Activated T-helper 1 cell treated with anti-CD3 and anti-CD28 coated beads, Interleukin-2, amount 50 U/mL, for 16 hours (primary cell): ENCODE data around the gene NLRP14.

Experiments
- DNase-seq, 2 donors: peaks; one replicate each; pipeline ENCODE4 v3.0.0-alpha.2; 2020; ENCODE audit warnings: low read depth in 1 of 2, low spot score in 1 of 2

The NLRP14 gene, protein sequence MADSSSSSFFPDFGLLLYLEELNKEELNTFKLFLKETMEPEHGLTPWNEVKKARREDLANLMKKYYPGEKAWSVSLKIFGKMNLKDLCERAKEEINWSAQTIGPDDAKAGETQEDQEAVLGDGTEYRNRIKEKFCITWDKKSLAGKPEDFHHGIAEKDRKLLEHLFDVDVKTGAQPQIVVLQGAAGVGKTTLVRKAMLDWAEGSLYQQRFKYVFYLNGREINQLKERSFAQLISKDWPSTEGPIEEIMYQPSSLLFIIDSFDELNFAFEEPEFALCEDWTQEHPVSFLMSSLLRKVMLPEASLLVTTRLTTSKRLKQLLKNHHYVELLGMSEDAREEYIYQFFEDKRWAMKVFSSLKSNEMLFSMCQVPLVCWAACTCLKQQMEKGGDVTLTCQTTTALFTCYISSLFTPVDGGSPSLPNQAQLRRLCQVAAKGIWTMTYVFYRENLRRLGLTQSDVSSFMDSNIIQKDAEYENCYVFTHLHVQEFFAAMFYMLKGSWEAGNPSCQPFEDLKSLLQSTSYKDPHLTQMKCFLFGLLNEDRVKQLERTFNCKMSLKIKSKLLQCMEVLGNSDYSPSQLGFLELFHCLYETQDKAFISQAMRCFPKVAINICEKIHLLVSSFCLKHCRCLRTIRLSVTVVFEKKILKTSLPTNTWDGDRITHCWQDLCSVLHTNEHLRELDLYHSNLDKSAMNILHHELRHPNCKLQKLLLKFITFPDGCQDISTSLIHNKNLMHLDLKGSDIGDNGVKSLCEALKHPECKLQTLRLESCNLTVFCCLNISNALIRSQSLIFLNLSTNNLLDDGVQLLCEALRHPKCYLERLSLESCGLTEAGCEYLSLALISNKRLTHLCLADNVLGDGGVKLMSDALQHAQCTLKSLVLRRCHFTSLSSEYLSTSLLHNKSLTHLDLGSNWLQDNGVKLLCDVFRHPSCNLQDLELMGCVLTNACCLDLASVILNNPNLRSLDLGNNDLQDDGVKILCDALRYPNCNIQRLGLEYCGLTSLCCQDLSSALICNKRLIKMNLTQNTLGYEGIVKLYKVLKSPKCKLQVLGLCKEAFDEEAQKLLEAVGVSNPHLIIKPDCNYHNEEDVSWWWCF

DNA sequence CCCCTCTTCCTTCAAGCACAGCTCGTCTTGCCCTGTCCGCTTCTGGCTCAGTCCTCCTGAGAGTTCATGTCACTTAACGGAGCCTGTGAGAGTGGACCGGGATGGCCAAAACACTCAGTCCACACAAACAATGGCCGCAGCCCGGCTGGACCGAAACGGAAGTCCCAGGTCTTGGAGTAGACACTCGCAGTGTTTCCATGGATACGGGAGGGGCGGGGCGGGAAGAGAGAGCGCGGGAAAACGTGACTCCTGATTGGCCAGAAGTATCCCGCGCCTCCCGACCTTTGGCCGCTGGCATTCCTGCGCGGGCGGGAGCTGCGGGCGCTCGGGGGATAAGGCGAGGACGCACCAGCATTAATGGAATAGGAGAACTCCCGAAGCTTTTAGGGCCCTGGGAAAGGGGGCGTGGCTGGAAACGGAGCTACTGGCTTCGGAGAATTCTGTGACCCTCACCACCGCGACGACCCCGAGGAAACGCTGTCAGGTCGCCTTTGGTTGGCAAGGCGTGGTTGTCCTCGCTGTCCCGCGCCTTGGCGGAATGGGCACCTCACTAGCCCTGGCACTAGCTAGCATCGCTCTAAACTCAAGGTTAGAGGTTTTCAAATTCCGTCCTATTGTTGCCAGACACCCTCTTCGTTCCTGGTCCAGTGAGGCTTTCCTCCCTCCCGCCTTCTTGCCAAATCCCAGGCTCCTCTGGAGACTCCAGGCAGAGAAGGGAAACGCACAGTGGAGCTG, at the start of gene NLRP14, which contains the start of gene ZNF214:
TSS of gene NLRP14 (plus strand) at position 297 of the 735 bp plus-strand sequence. CDS start 18,108 bp downstream, outside the sequence.
TSS of gene ZNF214 (minus strand) at position 164 of the 735 bp plus-strand sequence. CDS start 17,511 bp downstream, outside the sequence.
- no peak for DNase-seq

DNA sequence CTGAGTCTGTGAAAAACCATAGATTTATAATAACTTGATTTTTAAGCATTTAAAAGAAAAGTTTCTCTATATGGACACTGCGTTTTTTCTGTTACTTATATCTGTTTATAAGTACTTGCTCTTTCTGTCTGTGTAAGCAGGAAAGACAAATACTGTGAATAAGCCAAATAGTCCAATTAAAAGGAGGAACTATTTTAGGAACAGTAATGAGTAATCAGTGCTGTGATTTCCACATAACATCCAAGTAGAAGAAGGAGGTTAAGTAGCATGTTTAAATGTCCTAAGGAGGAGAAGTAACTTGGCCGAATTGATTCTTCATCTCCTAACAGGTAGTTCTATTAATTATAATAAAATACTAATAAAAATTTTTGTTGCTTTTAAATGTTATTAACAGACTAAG, 40.9 kb upstream of the NLRP14 start:
- DNase-seq, result no peak

DNA sequence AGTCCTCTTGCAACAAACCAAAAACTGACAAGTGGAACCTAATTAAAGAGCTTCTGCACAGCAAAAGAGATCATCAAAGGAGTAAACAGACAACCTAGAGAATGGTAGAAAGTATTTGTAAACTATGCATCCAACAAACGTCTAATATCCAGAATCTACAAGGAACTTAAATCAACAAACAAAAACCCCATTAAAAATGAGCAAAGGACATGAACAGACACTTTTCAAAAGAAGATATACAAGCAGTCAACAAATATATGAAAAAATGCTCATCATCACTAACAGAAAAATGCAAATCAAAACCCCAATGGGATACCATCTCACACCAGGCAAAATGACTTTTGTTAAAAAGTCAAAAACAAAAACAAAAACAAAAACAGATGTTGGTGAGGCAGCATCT, 33.8 kb upstream of the NLRP14 start:
- no peak for DNase-seq

DNA sequence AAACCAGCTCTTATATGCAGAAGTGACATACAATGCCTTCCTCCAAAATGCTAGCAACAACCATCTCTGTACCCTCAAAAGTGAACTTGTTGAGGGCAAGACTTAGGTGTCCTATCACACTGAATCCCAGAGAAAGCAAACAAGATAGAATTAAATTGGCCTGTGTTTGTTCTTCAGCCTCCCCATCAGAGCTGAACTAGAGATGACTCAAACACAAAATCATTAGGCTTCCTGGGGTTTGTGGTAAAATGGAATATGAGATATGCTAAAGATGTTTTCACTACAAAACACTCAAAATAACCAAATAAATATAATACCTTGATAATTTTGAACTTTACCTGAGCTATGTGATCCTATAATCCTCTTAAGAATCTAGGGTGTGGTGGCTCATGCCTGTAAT, 31.8 kb upstream of the NLRP14 start:
- no peak for DNase-seq

DNA sequence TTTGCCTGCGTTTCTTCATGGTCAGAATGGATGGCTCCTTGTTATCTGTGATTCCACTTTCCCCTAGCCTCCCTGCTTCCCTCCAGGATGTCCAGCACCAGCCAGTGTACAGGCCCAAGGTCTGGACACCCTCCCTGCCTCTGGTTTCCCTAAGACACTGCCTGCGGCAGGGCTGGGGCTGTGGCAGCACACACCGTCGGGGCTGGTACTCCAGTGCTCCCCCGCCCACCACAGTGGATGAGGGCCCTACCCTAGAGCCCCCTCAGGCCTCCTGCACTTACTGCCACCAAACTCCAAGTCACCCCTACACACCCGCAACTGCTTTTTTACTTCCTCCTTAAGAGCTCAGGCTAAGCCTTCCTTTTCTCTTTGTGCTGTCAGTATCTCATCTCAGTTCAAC, 29.1 kb upstream of the NLRP14 start:
- no peak for DNase-seq

DNA sequence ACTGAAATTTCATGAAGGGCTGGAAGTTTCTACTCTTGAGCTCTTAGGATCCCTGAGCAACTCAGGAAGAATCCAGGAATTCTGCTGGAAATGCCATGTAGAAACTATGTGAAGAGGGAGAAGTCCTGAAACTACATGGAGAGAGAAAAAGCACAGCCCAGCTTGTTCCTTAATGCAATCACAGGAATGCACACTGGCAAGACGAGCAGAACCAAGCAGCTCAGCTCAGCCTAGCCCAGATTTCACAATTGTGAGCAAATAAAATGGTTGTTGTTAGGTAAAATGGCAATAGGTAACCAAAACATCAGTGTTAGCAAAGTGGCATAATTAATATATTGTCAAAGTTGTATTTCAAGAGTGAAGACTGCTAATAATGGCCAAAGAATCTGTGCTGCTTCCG, 28.3 kb upstream of the NLRP14 start:
- no peak for DNase-seq

DNA sequence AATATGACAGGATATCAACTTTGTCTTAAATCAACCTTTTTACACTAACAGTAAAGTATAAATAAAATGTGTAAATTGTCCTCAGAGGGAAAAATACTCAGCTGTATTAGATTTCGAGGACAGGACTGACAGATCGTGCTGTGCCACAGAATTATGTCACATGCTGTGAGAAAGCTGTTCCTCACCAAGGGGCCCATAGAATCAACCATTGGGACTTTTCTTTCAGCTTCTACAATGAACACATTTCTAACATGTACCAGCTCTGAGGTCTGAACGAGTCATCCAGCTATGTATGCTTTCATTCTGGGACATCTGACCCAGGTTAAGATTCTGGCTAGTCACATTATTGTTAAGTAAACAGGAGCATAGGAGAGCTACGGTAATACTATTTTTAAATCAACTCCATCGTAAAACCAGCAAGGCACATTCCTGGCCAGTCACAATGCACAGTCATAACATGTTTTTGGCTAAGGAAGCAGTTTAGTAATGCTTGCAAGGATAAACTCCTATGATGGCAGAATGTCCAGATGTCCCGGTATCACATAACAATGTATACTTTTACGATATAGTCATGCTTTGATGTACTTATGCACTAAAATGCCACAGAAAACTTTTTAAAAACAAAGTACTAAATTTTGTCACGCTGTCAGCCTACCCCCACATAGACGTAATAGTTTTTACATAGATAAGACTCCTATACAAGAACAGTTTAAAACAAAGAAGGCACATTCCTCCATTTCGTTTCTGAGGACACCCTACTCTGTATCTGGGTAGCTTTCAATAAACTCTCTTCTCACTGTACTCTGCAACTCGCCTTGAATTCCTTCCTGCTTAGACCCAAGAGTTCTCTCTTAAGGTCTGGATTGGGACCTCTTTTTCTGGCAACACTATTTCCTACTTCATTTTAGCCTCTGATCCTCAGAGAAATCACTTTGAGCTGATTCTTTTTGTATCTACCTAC, 27.5 kb upstream of the NLRP14 start:
- DNase-seq, result no peak

DNA sequence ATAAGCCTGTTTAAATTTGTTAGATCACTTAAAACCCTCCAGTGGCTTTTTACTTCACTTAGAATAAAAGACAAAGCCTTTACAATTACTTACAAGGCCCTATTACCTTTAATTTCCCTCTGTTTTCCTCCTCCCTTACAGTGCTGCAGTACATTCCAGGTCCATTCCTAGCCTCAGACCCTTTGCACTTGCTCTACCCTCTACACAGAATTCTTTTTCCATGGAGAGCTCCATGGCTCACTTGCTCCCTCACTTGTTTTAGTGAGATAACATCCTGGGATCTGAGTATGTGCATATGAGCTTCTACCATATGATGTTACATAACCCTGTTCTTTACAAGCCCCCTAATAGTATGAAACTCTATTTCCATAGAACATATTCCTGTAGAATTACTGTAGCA, 24.6 kb upstream of the NLRP14 start:
- DNase-seq, result no peak

DNA sequence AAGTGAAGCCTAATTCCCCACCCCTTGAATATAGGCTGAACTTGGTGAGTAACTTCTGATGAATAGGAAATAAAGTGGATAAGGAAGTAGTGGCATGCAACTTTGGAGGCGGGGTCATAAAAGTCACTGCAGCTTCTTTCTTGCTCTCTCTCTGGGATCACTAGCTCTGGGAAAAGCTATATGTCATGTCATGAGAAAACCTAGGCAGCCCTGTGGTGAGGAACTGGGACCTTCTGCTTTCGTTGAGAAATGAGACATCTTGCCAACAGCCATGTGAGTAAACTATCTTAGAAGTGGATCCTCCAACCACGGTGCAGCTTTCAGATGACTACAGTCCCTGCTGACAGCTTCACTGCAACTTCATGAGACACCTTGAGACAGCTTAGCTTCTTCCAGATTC, 15.8 kb upstream of the NLRP14 start:
- DNase-seq, result no peak

DNA sequence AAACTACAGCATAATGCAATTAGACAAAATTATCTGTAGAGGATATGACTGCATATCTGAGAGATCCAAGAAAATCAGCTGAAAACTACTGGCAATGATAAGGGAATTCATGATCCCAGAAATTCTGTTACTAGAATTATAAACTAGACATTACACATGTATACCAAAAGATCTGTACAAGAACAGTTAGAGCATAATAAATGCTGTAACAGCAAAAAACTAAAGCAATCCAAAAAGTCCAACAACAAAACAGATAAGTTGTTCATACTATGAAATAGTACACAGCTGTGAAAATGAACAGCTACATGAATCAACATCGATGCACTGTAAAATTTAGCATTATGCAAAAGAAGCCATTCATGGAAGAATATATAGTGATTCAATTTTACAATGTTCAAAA, 6.2 kb upstream of the NLRP14 start:
- DNase-seq, result no peak

DNA sequence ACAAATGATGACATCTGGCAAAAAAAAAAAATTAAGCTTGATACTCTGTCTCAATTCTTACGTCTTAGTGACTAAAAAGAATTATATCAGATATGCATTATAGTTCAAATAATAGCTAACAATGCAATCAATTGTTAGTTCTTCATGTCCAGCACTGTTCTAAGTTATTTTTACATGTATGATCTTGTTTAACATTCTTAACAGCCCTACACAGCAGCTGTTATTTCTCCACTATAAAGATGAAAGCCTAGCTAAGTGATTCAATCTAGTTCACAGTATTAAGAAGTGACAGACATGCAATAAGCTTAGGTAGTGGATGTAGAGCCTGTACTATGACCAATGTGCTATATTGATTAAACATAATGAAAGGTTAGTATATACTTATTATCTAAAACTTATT, 4.3 kb upstream of the NLRP14 start:
- no peak for DNase-seq

DNA sequence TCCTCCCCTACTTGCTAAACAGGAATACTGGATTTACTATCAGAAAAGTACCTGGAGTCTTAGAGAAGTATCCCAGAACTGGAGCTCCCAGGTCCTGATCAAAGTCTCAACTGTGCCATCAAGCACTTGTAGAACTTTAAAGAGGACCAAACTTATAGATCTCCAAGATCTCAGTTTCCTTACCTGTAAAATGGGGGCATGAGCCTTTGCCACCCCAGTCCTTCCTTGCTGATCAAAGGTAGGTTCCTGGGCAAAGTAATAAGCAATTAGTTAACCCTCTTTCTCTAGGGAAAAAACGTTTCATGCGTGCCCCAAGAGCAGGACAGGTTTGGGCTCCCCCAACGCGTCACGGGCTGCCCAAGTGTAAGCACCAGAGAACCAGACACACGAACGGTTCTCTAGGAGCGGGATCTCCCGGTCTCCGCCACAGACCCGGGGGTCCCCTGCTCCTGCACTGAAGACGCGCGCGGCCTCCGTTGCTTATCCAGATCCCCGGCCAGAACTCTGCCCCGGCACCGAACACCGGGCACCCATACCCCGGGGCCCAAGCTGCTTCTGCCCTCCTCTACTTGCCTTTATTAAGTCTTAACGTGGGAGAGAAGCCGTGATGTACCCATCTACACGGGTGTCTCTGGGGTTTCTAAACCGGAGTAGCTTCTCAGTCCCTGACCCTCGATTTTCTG, 638 bp upstream of the NLRP14 start:
- no peak for DNase-seq

DNA sequence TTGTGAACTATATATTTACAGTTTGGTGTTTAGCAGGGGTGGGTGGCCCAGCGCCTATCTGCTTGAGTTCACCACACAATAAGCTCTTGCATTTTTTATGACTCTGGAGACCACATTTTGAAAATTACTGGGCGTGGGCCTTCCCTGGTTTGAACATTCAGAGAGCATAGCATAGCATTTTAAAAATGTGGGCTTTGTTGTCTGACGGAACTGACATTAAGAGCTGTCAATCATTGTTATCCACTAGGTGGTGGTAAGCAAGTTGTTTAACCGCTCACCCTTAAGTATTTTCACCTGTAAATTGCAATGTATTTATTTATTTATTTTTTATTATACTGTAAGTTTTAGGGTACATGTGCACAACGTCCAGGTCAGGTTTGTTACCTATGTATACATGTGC, 1.0 kb downstream of the NLRP14 start:
- DNase-seq, result no peak

DNA sequence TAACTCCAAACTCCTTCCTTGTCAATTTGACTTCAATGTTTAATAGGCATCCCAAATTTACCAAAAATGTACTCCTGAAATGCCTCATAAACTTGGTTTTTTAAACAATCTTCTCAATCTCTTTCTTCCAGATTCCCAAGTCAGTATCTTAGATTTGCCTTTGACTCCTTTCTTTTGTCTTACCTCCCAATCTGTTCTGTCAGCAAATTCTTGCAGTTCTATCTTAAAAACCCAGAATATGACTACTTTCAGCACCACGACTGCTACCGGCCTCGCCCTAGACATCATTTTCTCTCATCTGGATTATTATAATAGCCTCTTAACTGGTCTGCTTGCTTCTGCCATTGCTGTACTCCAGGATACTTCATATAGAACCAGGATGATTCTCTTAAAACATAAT, 7.9 kb downstream of the NLRP14 start:
- DNase-seq, result no peak

DNA sequence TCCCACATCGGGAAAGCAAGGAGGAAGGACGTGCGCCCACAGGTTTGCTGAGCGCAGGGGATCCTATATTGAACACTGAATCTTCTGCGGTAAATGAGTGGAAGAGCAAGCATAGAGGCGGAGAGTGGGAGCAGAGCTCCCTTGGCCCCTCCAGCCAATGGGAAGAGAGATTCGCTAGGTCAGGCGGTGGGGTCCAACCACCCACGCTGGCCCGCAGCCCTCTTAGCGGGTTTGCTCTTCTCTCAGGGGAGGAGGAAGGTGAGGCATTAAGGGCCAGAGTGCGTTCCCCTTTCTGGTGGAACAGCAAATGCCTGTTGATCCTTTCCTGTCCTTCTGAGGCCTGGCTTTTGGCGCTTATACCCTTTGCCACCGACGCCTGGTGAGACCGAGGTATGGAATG, 10.6 kb downstream of the NLRP14 start:
- no peak for DNase-seq

DNA sequence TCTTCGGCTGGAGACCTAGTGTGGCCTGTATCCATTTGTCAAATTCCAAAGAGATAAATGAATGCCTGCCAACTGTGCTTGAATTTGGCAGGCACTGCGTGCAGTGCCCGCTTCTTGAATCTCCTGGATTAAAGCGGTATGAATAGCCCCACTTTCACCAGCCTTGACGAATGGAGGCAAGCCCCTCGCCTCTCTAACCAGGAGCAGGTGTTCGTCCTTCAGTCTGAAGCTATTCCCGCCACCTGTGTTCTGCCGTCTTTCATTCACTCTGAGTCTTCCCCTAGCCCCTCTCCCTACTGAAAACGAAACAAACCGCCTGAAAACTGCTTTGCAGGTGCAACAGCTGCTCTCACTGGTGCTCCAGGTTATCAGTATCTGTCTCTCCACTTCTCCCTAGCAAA, 11.2 kb downstream of the NLRP14 start:
- DNase-seq, result no peak

DNA sequence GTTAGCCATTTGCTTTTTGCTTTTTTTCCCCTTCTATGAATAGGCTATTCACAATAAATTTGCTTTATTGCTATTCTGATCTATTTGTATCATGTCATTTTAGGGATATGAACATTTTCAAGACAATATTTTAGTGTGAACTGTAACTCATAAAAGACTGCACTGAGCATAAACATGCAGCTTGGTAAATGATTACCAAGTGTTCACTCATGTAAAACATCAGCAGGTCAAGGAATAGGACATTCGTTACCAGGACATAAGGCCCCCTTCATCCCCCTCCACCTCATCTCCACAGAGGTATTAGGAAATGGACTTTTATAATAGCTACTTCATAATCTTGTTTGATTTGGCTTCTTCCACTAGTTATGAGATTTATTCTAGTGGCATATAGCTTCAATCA, 12.4 kb downstream of the NLRP14 start:
- DNase-seq, result no peak

DNA sequence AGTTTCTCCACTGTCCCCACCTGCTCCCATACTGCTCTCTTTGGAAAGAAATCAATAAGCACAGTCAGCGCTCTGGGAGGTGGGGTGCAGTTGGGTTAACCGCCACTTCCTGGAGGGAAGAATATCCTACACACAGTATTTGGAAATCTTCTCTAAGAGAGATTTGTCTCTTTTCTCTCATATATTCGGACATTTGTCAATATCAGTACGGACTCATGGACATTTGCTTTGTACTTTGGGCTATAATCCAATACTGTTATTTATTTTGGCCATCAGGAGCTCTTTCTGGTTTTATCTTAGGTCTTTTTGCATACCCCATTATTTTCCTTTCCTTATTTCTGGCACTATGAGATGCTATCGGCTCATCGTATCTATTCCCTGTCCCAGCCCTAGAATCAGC, 13.7 kb downstream of the NLRP14 start:
- no peak for DNase-seq

DNA sequence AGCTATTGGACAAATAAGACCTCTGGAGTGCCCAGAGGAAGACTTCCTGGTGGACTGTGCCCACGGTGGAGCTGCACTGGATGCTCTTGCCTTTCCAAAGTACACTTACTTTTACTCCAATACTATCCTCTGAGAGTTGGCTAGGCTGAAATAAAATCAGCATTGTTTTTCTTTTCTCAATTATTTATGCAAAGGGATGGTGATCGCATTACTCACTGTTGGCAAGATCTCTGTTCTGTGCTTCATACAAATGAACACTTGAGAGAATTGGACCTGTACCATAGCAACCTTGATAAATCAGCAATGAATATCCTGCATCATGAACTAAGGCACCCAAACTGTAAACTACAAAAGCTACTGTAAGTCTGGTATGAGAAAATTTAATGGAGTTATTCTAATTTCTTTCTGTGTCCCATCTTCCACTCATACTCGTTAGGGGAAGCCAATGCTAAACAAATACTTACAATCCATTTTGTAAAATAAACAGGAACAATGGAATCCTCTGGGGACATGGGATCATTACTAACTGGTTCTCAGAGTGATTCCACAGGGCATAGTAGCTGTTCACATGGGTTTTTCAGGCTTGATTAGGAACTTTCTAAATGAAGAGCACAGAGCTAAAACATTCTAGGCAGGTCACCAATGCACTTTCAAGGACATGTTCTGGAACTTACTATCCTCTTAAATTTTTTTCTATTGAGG, 26.3 kb downstream of the NLRP14 start:
- no peak for DNase-seq
